Fibroblast of skin of back (primary cell): ENCODE measurements around the gene IFI6.
"Not testable (repeated sequence)": the region's sequence is repeated elsewhere in the genome, so short reads cannot be mapped to it uniquely, and the experiment has no call there.

Experiments
- DNase-seq: peaks from one replicate; pipeline ENCODE4 v3.0.0-alpha.2; 2013

IFI6 gene

GRCh38 chr1:27626031-27626935 lies 45.7 kb downstream of the IFI6 start:
- no peak for DNase-seq

GRCh38 chr1:27624467-27625178 lies 47.4 kb downstream of the IFI6 start:
- no peak for DNase-seq

GRCh38 chr1:27623327-27624212 lies 48.4 kb downstream of the IFI6 start:
- DNase-seq: no peak

- DNase-seq: no peak
Measured at GRCh38 chr1:27622828-27623227, 49.2 kb downstream of the IFI6 start.

- no peak for DNase-seq
Measured at GRCh38 chr1:27621051-27621920, 50.7 kb downstream of the IFI6 start.

GRCh38 chr1:27619782-27620438 lies 52.1 kb downstream of the IFI6 start:
- DNase-seq: not testable (repeated sequence)

- DNase-seq: no peak
Measured at GRCh38 chr1:27618341-27619082, 53.5 kb downstream of the IFI6 start.

- DNase-seq: no peak
Measured at GRCh38 chr1:27617420-27617819, 54.6 kb downstream of the IFI6 start.

GRCh38 chr1:27616441-27616840 lies 55.6 kb downstream of the IFI6 start:
- no peak for DNase-seq
